GM19023 (cell line): ENCODE data around the gene KCNQ1OT1.

Experiments used
- ATAC-seq: cut with Tn5 transposase; IDR thresholded peaks from one replicate; pipeline ENCODE4 v1.9.1; 2021; ENCODE audit warnings: mild to moderate bottlenecking, moderate library complexity; ENCODE audit not compliant: unreplicated experiment

Gene KCNQ1OT1

DNA sequence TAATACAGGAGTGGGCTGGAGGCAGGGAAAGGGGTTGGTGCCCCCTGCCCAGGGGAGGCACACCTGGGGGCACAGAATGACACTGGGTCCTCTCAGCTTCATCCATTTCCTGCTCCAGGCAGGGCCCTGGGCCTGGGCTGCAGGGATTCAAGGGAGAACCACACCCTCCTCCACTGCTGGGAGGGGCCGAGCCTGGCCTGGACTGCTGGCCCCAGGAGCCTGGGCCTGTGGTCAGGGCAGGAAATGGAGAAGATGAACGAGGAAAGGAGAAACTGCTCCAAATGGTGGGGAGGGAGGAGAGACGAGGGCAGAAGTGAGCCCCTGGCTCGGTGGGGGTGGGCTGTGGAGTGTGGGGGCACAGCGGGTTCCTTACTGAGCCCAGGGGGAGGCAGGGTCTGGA, 38.1 kb upstream of the KCNQ1OT1 start:
- ATAC-seq = no peak

GRCh38 chr11:2737226-2737590, 37.4 kb upstream of the KCNQ1OT1 start:
- no peak for ATAC-seq

DNA sequence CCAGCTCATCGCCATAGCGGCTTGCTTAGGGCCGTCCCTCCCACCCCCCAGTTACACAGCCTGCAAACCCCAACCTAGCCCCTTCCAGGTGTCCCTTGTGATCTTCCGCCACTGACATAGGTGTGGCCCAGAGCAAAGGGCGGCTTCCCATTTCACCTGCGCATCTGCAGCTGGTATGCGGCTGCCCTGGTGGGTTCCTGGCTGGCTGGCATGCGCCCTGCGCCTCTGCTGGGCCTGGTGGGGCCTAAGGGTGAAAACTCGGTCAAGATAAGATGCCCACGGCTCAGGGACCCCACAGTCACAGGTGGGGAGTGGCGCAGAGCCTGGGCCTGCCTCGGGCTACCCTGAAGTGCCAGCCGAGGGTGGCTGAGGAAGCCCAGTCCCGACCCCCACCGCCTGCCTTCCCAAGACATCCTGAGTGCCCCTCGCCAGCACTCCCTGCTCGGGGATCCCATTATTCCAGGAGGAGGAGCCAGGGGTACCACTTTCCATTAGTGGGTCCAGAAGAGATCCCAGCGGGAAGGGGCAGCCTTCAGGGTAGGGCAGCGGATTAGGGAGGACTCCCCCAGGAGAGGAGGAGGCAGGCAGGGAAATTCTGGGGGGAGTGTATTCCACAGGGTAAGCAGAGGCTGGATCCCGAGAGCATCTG, 36.9 kb upstream of the KCNQ1OT1 start:
- no peak for ATAC-seq

GRCh38 chr11:2735053-2735589, 35.3 kb upstream of the KCNQ1OT1 start:
- ATAC-seq = no peak

DNA sequence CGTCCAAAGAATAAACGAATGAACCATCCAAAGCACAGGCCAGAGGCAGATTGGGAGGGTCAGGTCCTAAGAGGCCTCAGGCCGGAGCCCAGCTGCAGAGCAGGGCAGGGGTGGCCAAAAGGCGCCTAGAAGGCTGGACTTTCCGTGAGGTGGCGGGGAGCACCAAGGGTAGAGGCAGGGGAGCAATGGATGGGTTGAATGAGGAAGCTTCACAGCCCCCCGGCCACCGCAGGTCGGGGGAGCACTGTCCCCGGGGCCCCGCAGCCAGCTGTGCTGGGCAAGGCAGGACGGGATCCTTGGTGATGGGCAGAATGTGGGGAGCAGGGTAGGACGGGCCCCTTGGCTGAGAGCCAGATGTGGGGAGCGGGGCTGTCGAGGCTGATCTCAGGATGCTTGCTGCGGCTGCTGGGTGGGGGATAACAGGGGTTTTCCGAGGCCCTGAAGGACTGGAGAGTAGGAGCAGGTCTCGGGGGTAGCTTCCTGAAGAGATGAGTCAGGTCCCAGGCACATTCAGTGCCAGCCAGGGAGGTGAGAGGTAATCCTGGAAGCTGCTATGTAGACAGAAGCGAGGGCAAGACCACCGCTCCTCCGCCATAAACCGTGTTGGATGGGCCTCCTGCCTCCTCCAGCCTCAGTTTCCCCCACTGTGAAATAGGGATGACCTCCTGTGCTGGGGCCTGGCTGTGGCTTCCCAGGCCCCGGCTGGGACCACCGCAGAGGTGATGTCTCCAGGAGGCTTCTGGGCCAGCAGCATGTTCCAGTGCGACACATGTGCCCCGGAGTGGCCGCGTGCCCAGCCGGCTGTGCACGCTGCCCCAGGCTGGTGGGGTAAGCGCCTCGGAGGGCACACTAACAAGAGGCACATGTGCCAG, 34.6 kb upstream of the KCNQ1OT1 start:
- no peak for ATAC-seq

GRCh38 chr11:2732940-2733628, 33.3 kb upstream of the KCNQ1OT1 start:
- ATAC-seq = no peak

DNA sequence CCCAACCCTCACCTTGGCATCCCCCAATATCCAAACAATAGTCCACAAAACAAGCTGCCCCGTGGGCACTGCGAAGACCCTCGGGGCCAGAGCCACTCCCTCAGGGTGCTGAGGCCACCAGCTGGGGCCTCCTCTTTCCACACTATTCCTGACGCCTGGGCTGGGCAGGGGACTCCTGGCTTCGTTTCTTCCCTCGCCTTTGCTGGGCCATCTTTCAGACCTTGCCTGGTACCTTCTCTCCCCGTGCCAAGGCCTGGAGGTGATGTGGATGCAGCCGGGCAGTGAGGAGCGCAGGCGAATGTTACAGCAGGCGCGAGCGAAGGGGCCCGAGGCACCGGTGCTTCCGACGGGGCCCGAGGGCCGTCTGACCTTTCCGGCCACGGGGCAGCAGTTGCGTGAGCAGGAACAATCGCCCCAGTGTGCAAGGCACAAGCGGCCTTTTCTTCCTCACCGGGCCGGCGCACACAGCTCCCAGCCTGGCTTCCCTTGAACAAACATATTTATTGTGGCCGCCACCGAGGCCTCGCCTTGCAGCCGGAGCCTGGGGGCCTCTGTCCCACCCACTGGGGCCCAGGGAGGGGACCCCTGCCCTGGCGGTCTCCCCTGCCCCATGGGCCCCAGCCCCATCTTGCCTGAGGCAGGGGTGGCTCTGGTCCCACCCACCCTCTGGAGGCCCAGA, 32.6 kb upstream of the KCNQ1OT1 start:
- no peak for ATAC-seq

GRCh38 chr11:2731130-2732125, 31.6 kb upstream of the KCNQ1OT1 start:
- ATAC-seq = no peak

- ATAC-seq = no peak
These were observed 30.7 kb upstream of the KCNQ1OT1 start for GRCh38 chr11:2730272-2731129.

DNA sequence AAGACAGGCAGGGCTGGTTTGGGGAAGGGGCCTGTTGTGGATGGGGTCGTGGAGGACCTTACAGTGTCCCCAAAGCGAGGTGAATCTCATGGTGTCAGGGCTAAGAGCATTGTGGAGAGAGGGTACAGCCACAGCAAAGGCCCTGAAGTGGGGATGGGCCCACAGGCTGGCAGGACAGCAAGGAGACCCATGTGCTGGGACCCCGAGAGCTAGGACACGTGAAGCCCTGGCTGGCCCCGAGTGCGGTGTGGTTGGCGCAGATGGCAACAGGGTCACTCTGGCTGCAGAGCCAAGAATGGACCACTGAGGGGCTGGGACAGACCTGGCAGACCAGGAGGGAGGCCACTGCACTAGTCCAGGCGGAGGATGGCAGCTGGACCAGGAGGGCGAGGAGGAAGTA, 30.0 kb upstream of the KCNQ1OT1 start:
- no peak for ATAC-seq

- no peak for ATAC-seq
These were observed 29.0 kb upstream of the KCNQ1OT1 start for GRCh38 chr11:2728663-2729332.

- ATAC-seq = no peak
These were observed 28.4 kb upstream of the KCNQ1OT1 start for GRCh38 chr11:2728128-2728662.

DNA sequence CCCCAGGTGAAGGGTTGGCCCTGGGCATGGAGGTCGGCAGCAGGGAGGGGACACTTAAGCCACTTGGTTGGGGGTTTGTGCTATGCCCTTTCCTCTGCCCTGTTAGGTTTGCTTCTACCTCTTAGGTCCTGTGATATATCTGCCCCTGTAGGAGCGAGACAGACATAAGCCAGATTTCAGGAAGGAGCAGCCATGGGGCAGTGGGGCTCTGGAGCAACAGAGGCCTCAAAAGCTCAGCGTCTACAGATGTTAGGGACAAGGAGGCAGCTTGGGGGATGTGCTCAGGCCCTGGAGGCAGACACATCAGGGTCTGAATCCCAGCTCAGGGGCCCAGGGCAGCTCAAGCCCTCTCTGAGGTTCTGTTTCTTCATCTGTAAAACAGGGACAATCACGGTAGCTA, 27.2 kb upstream of the KCNQ1OT1 start:
- ATAC-seq = no peak

DNA sequence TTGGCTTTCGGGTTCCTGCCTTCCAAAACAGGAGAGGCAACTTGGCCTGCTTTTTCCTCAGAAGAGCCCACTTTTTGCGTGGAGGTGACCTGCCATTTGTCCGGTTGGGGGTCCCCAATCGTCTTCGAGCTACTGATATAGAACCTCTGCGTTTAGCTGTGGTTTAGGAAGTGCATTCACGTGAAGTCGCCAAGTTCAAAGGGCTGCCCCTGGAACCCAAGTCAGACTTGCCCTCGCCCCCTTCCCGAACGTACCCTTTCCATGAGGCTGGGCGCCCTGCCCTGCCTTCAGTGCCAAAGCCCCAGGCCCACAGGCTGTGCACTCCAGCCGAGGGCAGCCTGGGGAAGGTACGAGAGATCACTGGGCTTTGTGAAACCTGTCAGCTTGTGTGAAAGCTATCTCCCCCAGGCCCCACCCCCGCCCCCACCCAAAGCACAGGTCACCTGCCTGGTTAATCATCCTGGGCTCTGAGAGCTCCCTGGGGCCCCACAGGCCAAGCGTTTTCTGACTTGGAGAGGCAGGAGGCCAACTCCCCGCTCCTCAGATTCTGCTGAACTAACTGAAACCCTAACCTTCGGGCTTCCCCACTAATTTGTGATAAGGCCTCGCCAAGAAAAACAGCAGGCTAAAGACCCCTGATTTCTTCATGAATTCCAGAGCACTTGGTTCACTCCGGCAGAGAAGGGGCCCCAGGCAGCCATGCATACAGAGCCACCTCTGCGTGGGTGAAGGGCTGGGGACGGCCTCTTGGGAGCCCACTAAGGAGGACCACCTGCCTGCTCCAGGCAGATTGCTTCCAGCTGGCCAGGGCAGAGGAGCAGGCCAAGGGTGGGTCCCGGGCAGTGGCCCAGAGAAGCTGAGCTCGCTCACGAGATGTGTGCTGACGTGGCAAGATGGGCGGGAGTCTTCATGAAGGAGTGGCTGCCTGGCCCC, 25.8 kb upstream of the KCNQ1OT1 start:
- no peak for ATAC-seq

GRCh38 chr11:2724653-2725367, 25.0 kb upstream of the KCNQ1OT1 start:
- ATAC-seq = no peak

DNA sequence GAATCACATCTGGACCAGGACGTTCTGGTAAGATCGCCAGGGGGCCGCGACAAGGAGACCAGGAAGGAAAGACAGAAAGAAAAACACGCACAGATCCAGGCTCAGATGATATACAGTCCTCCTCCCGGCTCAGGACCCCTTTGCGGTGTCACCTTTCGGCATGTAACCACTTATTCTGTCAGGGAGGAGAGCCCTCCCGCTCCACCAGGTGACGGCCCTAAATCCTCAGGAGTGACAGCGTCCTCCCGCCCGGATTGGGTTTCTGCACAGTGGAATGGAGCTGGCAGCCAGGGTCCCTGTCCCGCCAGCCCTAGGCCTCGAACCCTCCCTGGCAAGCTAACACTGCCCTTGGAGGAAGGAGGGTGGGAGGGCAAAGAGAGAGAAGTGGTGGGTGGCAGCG, 24.3 kb upstream of the KCNQ1OT1 start:
- no peak for ATAC-seq
